Measurements from ENCODE around the gene TNRC6C. TPM values are rescaled to one million over a fixed set of nuclear protein-coding genes. Genes with fewer than 3 reads are reported as not detected.
"Not testable (repeated sequence)": the region's sequence is repeated elsewhere in the genome, so short reads cannot be mapped to it uniquely, and the experiment has no call there.

The TNRC6C gene
- total RNA-seq, 1 donor from 2014 or later: 23.9 TPM

GRCh38 chr17:78112518-78113471 is 154.3 kb downstream of the TNRC6C start:
- peak; percentile 45 for DNase-seq

GRCh38 chr17:78113804-78114785 is 155.6 kb downstream of the TNRC6C start:
- DNase-seq: no peak

- peak; percentile 84 for DNase-seq
Measured at GRCh38 chr17:78114831-78115723, 156.6 kb downstream of the TNRC6C start.

GRCh38 chr17:78115803-78116202 is 157.3 kb downstream of the TNRC6C start:
- not testable (repeated sequence) for DNase-seq

GRCh38 chr17:78116411-78116810 is 157.9 kb downstream of the TNRC6C start:
- no peak for DNase-seq

- no peak for DNase-seq
Measured at GRCh38 chr17:78117027-78117981, 158.8 kb downstream of the TNRC6C start.

GRCh38 chr17:78118801-78119241 is 160.3 kb downstream of the TNRC6C start:
- DNase-seq: no peak

- DNase-seq: no peak
Measured at GRCh38 chr17:78120537-78120936, 162.0 kb downstream of the TNRC6C start.

GRCh38 chr17:78120971-78121800 is 162.7 kb downstream of the TNRC6C start:
- no peak for DNase-seq

- no peak for DNase-seq
Measured at GRCh38 chr17:78121801-78122215, 163.3 kb downstream of the TNRC6C start.

- no peak for DNase-seq
Measured at GRCh38 chr17:78122216-78122930, 163.9 kb downstream of the TNRC6C start.

GRCh38 chr17:78122931-78123249 is 164.4 kb downstream of the TNRC6C start:
- DNase-seq: no peak

- DNase-seq: no peak
Measured at GRCh38 chr17:78123258-78123929, 164.9 kb downstream of the TNRC6C start.

- DNase-seq: no peak
Measured at GRCh38 chr17:78124081-78124835, 165.8 kb downstream of the TNRC6C start.

- no peak for DNase-seq
Measured at GRCh38 chr17:78124836-78125137, 166.3 kb downstream of the TNRC6C start.

GRCh38 chr17:78125138-78125913 is 166.8 kb downstream of the TNRC6C start:
- no peak for DNase-seq
